ENCODE data around the gene FARP2.

DNA sequence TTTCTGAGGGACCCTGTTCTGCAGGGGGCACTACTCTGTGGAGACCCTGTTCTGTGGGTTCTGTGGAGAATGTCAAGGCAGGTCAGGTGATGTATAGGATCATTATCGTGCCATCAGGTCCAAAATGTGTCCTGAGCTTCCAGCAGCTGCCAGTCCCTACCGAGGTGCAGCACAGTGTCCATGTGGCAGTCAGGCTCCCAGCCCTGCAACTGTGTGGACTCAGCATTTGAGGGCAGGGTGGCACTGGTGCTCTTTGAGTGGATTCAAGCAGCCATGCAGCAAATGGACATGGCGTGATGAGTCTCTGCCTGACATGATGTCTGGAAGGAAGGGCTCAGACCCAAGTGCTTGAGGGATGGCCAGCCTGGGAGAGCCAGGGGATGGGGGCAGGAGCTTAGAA, 117.3 kb downstream of the FARP2 start:
- TF ChIP-seq POLR2A (IDR thresholded peaks at IDR 0.05) = no peak
- TF ChIP-seq, protein P1, sequence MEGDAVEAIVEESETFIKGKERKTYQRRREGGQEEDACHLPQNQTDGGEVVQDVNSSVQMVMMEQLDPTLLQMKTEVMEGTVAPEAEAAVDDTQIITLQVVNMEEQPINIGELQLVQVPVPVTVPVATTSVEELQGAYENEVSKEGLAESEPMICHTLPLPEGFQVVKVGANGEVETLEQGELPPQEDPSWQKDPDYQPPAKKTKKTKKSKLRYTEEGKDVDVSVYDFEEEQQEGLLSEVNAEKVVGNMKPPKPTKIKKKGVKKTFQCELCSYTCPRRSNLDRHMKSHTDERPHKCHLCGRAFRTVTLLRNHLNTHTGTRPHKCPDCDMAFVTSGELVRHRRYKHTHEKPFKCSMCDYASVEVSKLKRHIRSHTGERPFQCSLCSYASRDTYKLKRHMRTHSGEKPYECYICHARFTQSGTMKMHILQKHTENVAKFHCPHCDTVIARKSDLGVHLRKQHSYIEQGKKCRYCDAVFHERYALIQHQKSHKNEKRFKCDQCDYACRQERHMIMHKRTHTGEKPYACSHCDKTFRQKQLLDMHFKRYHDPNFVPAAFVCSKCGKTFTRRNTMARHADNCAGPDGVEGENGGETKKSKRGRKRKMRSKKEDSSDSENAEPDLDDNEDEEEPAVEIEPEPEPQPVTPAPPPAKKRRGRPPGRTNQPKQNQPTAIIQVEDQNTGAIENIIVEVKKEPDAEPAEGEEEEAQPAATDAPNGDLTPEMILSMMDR (IDR thresholded peaks at IDR 0.05) = no peak

Measured in right lobe of liver (tissue), 4 donors.